Neutrophil (primary cell): ENCODE data around the gene FBXO17.

Source experiments
- H3K27ac ChIP-seq: fragments of 200-600 bp; sonication (generic); 2 replicates; pipeline ENCODE4 v1.5.1; 2016; ENCODE audit warnings: mild to moderate bottlenecking, moderate library complexity
- H3K27me3 ChIP-seq: fragments of 200-600 bp; sonication (generic); 2 replicates; pipeline ENCODE4 v1.6.0; 2016; ENCODE audit warnings: mild to moderate bottlenecking
- H3K36me3 ChIP-seq: fragments of 200-600 bp; sonication (generic); 2 replicates; pipeline ENCODE4 v1.5.1; 2017
- H3K4me1 ChIP-seq, 2 experiments: fragments of 200-600 bp in 1 of 2; sonication (generic) in 1 of 2; 1 replicate in 1 of 2; 2 replicates in 1 of 2; pipeline versions ENCODE4 v1.5.1 to v1.6.1; 2013 to 2016; ENCODE audit warnings: low read depth in 1 of 2, low read length in 1 of 2, mild to moderate bottlenecking in 1 of 2, moderate library complexity in 1 of 2; ENCODE audit not compliant: control insufficient read depth in 1 of 2, insufficient read depth in 1 of 2
- H3K4me3 ChIP-seq, 2 experiments: fragments of 200-600 bp in 1 of 2; sonication (generic) in 1 of 2; 1 replicate in 1 of 2; 2 replicates in 1 of 2; pipeline ENCODE4 v1.5.1; 2013 to 2016; ENCODE audit warnings: low read depth in 1 of 2, low read length in 1 of 2, mild to moderate bottlenecking in 1 of 2, moderate library complexity in 1 of 2
- H3K9me3 ChIP-seq: fragments of 200-600 bp; sonication (generic); 2 replicates; pipeline ENCODE4 v1.5.1; 2016
- CTCF ChIP-seq: fragments of 200-600 bp; sonication (generic); IDR thresholded peaks from 2 replicates; pipeline ENCODE4 v1.5.1; 2016; ENCODE audit warnings: antibody characterized with exemption

Gene FBXO17

GRCh38 chr19:38900743-38901190, 74.8 kb downstream of the FBXO17 start:
- peak overlapping the region; percentile 73 to 82 for H3K4me3 ChIP-seq
- TF ChIP-seq CTCF = no peak
- no peaks in the 10 kb centered on the region for H3K27me3 ChIP-seq
- H3K27ac ChIP-seq = peak overlapping the region; percentile 94
- peaks cover 19% of the 10 kb centered on the region for H3K36me3 ChIP-seq
- no peaks in the 10 kb centered on the region for H3K9me3 ChIP-seq
- H3K4me1 ChIP-seq = peaks cover 20 to 26% of the 10 kb centered on the region in 2 experiments

GRCh38 chr19:38900202-38900629, 75.3 kb downstream of the FBXO17 start:
- peak overlapping the region; percentile 73 to 82 for H3K4me3 ChIP-seq
- TF ChIP-seq CTCF = no peak
- no peaks in the 10 kb centered on the region for H3K27me3 ChIP-seq
- H3K9me3 ChIP-seq = no peaks in the 10 kb centered on the region
- H3K36me3 ChIP-seq = peaks cover 14% of the 10 kb centered on the region
- peaks cover 20 to 26% of the 10 kb centered on the region in 2 experiments for H3K4me1 ChIP-seq
- peak overlapping the region; percentile 94 for H3K27ac ChIP-seq

DNA sequence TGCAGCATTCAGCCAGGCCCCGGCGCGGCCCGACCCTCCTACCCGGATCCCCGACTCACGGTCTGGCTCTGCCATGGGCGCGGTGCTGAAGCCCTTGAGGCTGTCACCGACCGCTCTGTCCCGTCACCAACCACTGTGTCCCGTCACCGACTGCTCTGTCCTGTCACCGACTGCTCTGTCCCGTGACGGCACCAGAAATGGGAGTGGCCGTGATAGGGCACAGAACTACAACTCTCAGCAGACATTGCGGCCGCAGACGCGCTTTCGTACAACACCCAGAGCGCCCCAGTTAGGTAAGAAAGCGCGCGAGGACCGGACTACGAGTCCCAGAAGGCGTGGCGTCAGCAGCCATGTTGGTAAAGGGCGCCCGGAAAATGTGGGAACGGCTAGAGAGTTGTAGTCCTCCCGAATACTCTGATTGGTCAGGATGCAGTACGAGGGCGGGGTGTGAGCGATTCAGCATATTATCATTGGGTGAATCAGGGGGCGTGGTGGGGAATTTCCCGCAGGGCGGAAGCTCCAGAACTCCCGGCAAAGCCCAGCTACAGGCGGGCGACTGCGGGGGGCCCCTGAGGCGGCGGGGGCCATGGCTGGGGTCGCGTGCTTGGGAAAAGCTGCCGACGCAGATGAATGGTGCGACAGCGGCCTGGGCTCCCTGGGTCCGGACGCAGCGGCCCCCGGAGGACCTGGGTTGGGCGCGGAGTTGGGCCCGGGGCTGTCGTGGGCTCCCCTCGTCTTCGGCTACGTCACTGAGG, 75.9 kb downstream of the FBXO17 start, which contains the start of the genes NFKBIB and SIRT2:
Gene NFKBIB, plus strand, starts transcription at position 523 of the 755 bp plus-strand sequence. Its CDS starts 64 bp downstream, at position 587.
Gene SIRT2, minus strand, starts transcription at position 172 of the 755 bp plus-strand sequence. Its CDS starts 97 bp downstream, at position 75.
- H3K27me3 ChIP-seq = no peaks in the 10 kb centered on the region
- peaks cover 20 to 26% of the 10 kb centered on the region in 2 experiments for H3K4me1 ChIP-seq
- peaks cover 8% of the 10 kb centered on the region for H3K36me3 ChIP-seq
- peak within 1 kb of the TSS; percentile 94 for H3K27ac ChIP-seq
- H3K4me3 ChIP-seq = peak within 1 kb of the TSS; percentile 73 to 82
- TF ChIP-seq CTCF = peak; percentile 47
- no peaks in the 10 kb centered on the region for H3K9me3 ChIP-seq

GRCh38 chr19:38898788-38899446, 76.6 kb downstream of the FBXO17 start:
- Histone ChIP-seq H3K4me1 (peaks cover 20 to 26% of the 10 kb centered on the region in 2 experiments), H3K27ac (peak overlapping the region; percentile 94), H3K27me3 (no peaks in the 10 kb centered on the region), H3K36me3 (peaks cover 5% of the 10 kb centered on the region), H3K4me3 (peak overlapping the region; percentile 73 to 82), H3K9me3 (no peaks in the 10 kb centered on the region)
- TF ChIP-seq CTCF = no peak

DNA sequence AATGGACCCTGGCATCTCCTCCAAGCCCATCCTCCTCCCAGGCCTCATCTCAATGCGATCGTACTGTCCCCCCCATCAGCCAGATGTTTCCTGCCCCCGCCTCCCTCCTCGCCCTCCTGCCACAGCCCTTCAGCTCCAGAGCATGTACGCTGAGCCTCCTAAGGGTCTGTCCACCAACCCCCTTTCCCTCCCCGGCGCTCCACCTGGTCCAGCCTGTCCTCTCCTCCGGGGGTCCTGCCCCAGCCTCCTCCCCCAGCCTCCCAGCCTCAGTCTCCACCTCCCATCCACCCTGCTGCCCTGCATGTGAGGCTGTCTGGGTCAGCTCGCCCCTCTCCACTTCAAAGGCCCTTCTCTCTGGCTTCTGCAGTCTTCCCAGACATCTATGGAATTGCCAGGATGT, 80.6 kb downstream of the FBXO17 start:
- Histone ChIP-seq H3K36me3 (peaks cover 37% of the 10 kb centered on the region), H3K4me1 (peaks cover 10 to 13% of the 10 kb centered on the region in 2 experiments), H3K27ac (no peak overlapping the region), H3K27me3 (no peaks in the 10 kb centered on the region), H3K9me3 (no peaks in the 10 kb centered on the region), H3K4me3 (no peak overlapping the region)
- TF ChIP-seq CTCF = no peak
